ENCODE measurements around the gene DCAF15.
A peak's percentile ranks its signal among the peaks of the same experiment; 100 is the strongest.
"Not testable (repeated sequence)": the region's sequence is repeated elsewhere in the genome, so short reads cannot be mapped to it uniquely, and the experiment has no call there.

The DCAF15 gene

GRCh38 chr19:13952154-13952930, at the start of gene DCAF15:
Gene DCAF15 (plus strand): TSS chr19:13952509. CDS start chr19:13952513, 4 bp downstream.
- DNase-seq (ENCODE audit: low spot score), result peak; percentile 99

DNA sequence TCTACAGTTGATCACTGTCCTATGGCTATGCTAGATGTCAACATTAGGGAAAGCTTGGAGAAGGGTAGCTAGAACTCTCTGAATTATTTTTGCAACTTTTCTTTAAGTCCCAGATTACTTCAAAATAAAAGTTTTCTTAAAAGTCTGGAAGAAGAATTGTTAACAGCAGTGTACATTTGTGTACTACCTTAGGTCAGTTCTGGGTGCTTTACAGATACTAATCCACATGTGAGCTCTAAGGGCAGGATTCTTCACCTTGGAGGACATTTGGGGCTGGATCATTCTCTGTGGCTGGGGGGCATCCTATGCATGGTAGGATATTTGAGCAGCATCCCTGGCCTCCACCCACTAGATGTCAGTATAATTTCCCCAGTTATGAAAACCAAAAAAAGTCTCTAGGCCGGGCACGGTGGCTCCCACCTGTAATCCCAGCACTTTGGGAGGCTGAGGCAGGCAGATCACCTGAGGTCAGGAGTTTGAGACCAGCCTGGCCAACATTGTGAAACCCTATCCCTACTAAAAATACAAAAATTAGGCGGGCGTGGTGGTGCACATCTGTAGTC, 49.2 kb upstream of the DCAF15 start:
- no peak for DNase-seq (ENCODE audit: low spot score)

DNA sequence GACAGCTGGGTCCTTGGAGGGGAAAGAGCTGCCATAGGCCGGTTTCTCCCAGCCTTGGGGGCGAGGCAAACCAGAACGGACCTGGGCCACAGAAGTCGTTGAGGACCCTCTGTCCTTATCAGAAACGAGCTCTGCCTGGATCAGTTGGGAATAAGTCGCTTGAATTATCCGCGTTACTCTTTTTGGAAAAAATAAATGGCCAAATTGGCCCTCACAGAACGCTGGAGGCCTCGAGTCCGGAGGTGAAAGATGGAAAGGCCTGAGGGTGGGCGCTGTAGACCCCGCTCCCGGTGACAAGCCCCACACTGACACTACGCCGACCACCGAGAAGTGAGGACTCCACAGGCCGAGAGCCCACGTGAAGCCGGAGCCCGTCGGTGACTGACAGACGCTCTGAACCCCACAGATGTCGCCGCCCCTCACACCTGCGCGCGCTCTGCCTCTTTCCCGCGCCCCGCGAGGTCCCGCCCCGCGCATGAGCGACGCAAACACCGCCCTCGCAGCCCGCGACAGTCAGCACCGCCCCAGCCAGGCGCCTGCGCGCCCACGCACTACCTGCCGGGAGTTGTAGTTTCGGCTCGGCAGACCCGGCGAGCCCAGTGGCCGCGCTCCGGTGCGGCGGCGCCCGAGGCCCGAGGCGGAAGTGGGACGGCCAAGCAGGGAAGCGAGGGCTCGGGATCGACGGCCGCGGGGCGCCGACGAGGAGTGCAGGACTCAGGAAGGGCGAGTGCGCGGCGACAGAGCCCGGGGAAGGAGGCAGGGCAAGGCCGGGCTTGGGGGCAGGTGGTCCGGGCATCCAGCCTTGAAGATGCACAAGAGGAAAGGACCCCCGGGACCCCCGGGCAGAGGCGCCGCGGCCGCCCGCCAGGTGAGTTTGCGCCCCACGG, 46.4 kb upstream of the DCAF15 start, which contains the start of the genes BRME1 and CC2D1A:
BRME1 (minus strand) TSS at position 484 of the 887 bp plus-strand sequence. CDS start 1,225 bp downstream, outside the sequence.
CC2D1A (plus strand) TSS at position 568 of the 887 bp plus-strand sequence; CDS start at position 809, 241 bp downstream.
- DNase-seq (ENCODE audit: low spot score), result peak; percentile 79

DNA sequence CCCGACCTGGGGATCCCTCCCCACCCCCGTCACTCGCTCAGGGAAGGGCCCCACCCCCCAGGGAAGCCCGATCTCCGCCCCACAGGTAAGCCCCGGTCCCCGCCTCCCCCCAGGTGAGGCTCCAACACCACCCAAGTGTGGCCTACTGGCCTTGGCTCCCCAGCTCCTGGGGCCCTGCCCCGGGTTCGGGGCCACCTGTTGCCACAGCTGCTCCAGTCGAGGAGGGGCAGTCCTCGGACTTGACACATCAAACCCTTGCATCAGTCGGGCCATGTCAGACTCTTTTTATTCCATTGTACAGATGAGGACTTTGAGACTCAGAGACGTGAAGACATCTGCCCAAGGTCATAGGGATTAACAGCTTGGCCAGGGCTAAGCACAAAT, 45.8 kb upstream of the DCAF15 start:
- DNase-seq (ENCODE audit: low spot score), result no peak

DNA sequence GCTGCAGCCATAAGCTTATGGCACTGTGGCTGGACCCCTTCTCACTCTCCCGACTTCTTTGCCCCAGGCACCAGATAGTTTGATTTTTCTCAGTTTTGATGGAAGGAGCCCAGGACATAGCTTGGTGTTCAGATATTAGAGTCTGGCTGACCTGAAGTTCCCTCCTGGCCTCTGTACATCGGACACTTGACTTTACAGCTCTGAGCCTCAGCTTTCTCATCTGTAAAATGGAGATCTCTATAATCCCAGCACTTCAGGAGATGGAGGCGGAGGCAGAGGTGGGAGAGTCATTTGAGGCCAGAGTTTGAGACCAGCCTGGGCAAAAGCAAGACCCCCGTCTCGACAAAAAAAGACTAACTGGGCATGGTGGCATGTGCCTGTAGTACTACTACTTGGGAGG, 45.4 kb upstream of the DCAF15 start:
- DNase-seq (ENCODE audit: low spot score), result no peak

- no peak for DNase-seq (ENCODE audit: low spot score)
These were observed 43.6 kb upstream of the DCAF15 start for GRCh38 chr19:13908674-13909073.

GRCh38 chr19:13909430-13909829, 42.9 kb upstream of the DCAF15 start:
- DNase-seq (ENCODE audit: low spot score), result no peak

GRCh38 chr19:13913352-13913751, 39.0 kb upstream of the DCAF15 start:
- no peak for DNase-seq (ENCODE audit: low spot score)

GRCh38 chr19:13914777-13915176, 37.5 kb upstream of the DCAF15 start:
- no peak for DNase-seq (ENCODE audit: low spot score)

DNA sequence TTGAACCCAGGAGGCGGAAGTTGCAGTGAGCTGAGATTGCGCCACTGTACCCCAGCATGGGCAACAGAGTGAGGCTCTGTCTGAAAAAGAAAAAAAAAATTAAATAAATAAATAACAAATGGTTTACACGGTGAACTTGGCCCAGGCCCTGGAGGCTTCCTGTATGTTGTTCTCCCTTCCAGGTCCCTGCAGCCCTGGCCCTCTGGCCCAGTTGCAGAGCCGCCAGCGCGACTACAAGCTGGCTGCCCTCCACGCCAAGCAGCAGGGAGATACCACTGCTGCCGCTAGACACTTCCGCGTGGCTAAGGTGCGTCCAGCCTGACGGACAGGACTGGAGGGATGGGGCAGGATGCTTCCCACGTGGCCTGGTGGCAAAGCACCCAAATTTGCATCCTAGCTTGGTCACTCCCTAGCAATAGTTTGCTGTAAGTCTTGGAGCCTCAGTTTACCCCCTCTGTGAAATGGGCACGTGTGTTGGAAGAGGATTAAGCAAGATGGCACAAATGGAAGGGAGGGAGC, 34.4 kb upstream of the DCAF15 start:
- no peak for DNase-seq (ENCODE audit: low spot score)

DNA sequence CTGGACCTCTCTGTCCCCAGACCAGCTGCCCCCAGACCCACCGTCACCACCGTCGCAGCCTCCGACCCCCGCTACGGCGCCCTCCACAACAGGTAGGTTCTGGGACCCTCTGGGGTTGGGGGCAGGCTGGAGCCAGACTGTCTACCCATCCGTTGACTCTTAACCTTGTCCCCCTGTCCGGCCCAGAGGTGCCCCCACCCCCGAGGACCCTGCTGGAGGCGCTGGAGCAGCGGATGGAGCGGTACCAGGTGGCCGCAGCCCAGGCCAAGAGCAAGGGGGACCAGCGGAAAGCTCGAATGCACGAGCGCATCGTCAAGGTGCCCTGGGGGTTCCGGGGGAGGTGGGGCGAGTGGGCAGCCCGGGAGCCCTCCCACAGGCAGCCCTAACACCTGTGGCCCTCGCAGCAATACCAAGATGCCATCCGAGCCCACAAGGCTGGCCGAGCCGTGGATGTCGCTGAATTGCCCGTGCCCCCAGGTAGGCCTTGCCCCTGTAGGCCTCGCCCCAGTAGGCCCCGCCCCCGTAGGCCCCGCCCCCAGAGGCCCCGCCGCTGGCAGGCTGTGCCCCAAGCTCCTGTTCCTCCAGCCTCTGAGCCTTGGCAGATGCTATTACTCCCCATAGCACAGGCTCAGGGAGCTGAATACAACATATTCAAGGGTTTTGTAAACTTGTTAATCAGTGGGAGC, 33.4 kb upstream of the DCAF15 start:
- no peak for DNase-seq (ENCODE audit: low spot score)

DNA sequence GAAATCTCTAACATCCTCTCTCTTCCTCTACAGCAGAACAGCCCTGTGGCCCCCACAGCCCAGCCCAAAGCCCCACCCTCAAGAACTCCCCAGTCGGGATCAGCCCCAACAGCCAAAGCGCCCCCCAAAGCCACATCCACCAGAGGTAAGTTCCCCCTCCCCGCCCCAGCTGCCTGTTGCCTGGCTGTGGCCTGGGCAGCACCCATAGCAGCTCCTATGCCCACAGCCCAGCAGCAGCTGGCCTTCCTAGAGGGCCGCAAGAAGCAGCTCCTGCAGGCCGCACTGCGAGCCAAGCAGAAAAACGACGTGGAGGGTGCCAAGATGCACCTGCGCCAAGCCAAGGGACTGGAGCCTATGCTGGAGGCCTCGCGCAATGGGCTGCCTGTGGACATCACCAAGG, 31.8 kb upstream of the DCAF15 start:
- DNase-seq (ENCODE audit: low spot score), result no peak

- peak; percentile 42 for DNase-seq (ENCODE audit: low spot score)
These were observed 31.2 kb upstream of the DCAF15 start for GRCh38 chr19:13920940-13921747.

- DNase-seq (ENCODE audit: low spot score), result not testable (repeated sequence)
These were observed 30.2 kb upstream of the DCAF15 start for GRCh38 chr19:13922118-13922517.

GRCh38 chr19:13923194-13923987, 28.9 kb upstream of the DCAF15 start:
- no peak for DNase-seq (ENCODE audit: low spot score)

- DNase-seq (ENCODE audit: low spot score), result no peak
These were observed 26.3 kb upstream of the DCAF15 start for GRCh38 chr19:13926010-13926409.

DNA sequence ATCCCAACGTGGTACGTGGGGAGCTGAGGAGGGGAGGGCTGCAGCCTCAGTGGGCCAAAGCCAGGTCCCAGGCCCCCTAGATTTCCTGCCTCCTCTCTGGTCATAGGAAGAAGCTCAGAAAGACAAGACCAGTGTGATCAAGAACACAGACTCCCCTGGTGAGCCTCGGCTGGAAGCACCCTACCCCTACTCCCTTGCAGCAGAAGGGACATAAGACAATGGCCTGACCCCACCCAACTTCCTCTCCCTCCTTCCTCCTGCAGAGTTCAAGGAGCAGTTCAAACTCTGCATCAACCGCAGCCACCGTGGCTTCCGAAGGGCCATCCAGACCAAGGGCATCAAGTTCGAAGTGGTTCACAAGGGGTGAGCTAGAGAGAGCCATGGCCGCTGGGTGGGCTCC, 25.6 kb upstream of the DCAF15 start:
- no peak for DNase-seq (ENCODE audit: low spot score)

DNA sequence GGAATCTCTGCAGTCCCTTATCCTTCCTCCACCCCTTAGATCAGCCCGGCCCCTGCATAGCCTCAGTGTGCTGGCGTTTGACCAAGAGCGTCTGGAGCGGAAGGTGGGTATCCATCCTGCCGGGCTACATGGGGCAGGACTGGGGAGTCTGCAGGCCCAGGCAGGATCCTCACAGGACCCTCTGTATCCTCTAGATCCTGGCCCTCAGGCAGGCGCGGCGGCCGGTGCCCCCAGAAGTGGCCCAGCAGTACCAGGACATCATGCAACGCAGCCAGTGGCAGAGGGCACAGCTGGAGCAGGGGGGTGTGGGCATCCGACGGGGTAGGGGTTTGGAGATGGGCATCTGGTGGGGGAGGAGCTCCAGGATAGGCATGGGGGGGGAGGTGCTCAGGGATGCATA, 23.0 kb upstream of the DCAF15 start:
- DNase-seq (ENCODE audit: low spot score), result no peak

DNA sequence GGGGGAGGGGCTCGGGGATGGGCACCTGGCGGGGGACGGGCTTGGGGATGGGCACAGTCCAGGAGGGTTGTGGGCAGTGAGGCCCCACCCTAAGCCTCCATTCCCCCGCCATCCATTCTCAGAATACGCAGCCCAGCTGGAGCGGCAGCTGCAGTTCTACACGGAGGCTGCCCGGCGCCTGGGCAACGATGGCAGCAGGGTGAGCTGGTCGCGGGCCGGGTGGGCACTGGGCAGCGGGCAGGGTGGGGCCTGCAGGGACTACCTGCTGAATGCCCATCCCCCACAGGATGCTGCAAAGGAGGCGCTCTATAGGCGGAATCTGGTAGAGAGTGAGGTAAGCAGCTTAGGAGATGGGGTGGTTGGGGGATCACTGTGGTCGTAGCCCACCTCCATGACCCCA, 22.4 kb upstream of the DCAF15 start:
- no peak for DNase-seq (ENCODE audit: low spot score)

DNA sequence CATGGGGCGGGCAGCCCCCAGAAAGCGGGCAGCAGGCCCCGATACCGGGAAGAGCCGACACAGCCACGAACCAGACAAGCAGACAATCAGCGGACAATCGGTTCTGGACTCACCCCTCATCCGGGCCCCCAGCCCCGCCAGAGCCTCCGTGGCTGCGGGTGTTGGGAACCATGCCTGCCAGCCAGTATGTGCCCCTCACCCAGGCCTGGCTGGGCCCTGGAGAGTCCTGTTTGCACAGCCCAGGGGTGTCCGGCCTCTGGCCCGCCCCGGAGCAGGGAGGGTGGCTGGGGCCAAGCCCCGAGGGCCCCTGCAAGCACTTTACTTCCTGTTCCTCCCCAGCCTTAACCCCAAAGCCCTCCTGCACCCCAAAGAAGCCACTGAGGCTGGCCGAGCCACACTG, 21.9 kb upstream of the DCAF15 start:
- no peak for DNase-seq (ENCODE audit: low spot score)

Measured in pons (tissue), 1 donor.